ENCODE data around the gene MON1B.

DNA sequence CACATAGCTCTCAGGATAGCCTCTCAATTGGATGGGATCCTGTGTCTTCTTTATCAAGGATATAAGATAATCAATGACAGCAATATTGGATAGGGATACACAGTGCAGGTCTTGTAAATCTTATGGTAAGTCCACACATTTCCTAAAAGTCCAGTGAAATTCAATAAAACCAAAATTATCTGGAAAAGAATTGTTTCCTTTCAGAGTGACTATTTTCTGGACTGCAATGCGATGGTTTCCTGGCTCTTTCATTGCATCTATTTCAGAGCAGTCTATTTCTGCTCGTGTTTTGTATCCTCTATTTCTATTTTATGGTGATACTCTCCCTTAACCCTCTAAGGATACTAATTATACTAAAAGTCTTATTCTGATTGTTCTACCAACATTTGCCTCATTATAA, 24.3 kb upstream of the MON1B start:
- no peak for TF ChIP-seq NR2C2 (IDR thresholded peaks at IDR 0.05; ENCODE audit: borderline replicate concordance, control insufficient read depth, insufficient read length, low read depth)
- TF ChIP-seq, protein P1, sequence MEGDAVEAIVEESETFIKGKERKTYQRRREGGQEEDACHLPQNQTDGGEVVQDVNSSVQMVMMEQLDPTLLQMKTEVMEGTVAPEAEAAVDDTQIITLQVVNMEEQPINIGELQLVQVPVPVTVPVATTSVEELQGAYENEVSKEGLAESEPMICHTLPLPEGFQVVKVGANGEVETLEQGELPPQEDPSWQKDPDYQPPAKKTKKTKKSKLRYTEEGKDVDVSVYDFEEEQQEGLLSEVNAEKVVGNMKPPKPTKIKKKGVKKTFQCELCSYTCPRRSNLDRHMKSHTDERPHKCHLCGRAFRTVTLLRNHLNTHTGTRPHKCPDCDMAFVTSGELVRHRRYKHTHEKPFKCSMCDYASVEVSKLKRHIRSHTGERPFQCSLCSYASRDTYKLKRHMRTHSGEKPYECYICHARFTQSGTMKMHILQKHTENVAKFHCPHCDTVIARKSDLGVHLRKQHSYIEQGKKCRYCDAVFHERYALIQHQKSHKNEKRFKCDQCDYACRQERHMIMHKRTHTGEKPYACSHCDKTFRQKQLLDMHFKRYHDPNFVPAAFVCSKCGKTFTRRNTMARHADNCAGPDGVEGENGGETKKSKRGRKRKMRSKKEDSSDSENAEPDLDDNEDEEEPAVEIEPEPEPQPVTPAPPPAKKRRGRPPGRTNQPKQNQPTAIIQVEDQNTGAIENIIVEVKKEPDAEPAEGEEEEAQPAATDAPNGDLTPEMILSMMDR (IDR thresholded peaks at IDR 0.05 in 2 of 3, conservative IDR thresholded peaks at IDR 0.05 in 1 of 3; ENCODE audit: control insufficient read depth in 2 of 3, extremely low read depth in 1 of 3, insufficient read depth in 1 of 3, low read depth in 3 of 3, low read length in 3 of 3) = no peak

Data from GM12878 (cell line).